H1 (cell line): ENCODE measurements around the gene HEXIM1. TPM values are rescaled to one million over a fixed set of nuclear protein-coding genes. Genes with fewer than 3 reads are reported as not detected.

Experiments used
- CEBPB ChIP-seq: IDR thresholded peaks from 2 replicates; pipeline ENCODE4 v1.6.1; 2012; ENCODE audit warnings: low read depth, low read length
- polyA plus RNA-seq, 7 experiments: library from polyadenylated mRNA; depleted of rRNA in 3 of 7; stranded (reverse) in 5 of 7; unstranded in 2 of 7; fragments of >200 nt in 5 of 7; fragments of 200-250 nt in 2 of 7; gene quantifications; 1 replicate in 5 of 7; 2 replicates in 1 of 7; 4 replicates in 1 of 7; pipeline versions ENCODE4 v1.2.1 to v1.2.3, GENCODE V29; 2011 to 2013; ENCODE audit warnings: missing spikeins in 2 of 7, mixed read lengths in 2 of 7
- total RNA-seq: library from RNA; stranded (reverse); fragmentation: NEBNext Ultra II Directional; extraction: Animal tissue kit (Norgen Biotek cat#: 25700); gene quantifications from 2 replicates; pipeline ENCODE4 v1.2.1, GENCODE V29; 2021
- TF ChIP-seq, protein P1 (sequence below): IDR thresholded peaks from 2 replicates; pipeline ENCODE4 v1.6.1; 2011; ENCODE audit warnings: low read length, improper control_type of control experiment

HEXIM1 gene
- total and polyA plus RNA-seq, 2 of the 8 experiments (the other 6 are each of a cell fraction or from before 2014, with no cell fraction given): 9.1 to 38.3 TPM

DNA sequence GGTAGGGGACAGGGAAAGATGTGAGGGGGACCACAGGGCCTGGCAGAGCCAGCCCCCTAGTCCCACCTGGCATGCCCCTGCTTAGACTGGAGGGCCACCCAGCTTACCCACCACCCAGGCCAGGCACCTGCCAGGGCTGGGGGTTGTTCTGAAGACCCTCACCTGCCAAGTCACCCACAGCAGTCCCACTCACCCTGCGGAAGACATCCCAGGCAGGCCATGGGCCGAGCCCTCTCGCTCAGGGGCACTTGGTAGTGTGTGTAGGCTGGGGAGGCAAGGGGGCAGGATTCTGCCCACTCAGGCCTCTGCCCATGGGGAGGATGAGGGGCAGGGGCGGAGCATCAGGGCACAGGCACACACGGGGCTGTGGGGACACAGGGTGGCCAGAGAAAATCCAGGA, 19.9 kb upstream of the HEXIM1 start (continued):
- TF ChIP-seq, protein P1, sequence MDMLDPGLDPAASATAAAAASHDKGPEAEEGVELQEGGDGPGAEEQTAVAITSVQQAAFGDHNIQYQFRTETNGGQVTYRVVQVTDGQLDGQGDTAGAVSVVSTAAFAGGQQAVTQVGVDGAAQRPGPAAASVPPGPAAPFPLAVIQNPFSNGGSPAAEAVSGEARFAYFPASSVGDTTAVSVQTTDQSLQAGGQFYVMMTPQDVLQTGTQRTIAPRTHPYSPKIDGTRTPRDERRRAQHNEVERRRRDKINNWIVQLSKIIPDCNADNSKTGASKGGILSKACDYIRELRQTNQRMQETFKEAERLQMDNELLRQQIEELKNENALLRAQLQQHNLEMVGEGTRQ: no peak
- TF ChIP-seq CEBPB: no peak
